Epithelial cell of alveolus of lung (primary cell): ENCODE measurements around the gene HEXB. TPM values are rescaled to one million over a fixed set of nuclear protein-coding genes. Genes with fewer than 3 reads are reported as not detected.

Experiments used
- total RNA-seq: library from RNA; depleted of rRNA; stranded (reverse); fragments of >200 nt; gene quantifications from 2 replicates; pipeline ENCODE4 v1.2.1, GENCODE V29; 2015

HEXB gene
- total RNA-seq, result 93.3 and 113 TPM in 2 replicates

DNA sequence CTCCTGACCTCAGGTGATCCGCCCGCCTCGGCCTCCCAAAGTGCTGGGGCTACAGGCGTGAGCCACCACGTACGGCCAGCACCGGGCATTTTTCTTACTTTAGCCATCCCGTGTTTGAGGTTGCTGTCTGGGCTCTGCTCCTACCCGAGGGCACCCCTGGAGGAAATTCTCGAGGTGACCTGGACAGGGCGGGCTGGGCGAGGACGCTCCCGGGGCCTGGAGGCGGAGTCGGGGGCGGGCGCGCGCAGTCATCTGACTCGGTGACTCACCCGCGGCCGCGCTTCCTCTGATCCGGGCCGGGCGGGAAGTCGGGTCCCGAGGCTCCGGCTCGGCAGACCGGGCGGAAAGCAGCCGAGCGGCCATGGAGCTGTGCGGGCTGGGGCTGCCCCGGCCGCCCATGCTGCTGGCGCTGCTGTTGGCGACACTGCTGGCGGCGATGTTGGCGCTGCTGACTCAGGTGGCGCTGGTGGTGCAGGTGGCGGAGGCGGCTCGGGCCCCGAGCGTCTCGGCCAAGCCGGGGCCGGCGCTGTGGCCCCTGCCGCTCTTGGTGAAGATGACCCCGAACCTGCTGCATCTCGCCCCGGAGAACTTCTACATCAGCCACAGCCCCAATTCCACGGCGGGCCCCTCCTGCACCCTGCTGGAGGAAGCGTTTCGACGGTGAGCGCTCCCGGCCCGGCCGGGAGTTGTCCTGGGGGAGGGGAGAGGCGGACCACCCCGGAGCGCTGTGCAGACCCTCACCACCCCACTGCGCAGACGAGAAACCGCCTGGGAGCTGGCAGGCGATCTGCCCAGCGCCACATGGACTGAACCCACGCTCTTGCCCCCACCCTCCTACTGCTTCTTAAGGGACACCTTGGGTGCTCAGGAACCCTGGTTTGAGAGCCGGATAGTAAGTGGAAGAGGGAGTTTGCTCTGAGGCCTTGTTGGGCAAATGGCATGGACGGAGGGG is at the start of gene HEXB:
TSS of gene HEXB (plus strand) at position 334 of the 952 bp plus-strand sequence. CDS start at position 362, 28 bp downstream.

DNA sequence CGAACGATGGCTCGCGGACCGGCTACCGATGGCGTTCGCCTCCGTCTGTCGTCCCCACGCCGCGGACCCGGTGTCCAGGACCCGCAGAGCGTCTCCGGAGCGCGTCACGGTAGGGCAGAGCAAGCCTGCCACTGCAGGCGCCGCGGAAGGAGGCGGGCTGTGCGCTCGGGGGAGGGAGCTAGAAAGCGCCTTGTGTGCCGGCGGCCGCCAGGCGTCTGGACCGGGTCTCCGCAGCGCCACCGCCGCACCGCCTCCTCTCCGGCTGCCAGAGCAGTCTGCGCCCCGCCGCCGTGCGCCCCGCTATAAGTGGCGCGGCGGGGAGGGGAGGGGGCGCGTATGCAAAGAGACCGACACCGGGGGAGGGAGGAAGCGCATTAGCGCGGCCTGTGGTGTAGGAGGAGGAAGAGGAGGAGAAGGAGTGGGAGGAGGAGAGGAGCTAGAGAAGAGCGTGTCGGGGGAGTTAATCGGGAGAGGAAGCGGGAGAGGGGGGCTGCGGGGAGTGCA is 44.5 kb upstream of the HEXB start, which contains the start of gene ENC1:
TSS of gene ENC1 (minus strand) at position 279 of the 504 bp plus-strand sequence. CDS start 4,243 bp downstream, outside the sequence.

DNA sequence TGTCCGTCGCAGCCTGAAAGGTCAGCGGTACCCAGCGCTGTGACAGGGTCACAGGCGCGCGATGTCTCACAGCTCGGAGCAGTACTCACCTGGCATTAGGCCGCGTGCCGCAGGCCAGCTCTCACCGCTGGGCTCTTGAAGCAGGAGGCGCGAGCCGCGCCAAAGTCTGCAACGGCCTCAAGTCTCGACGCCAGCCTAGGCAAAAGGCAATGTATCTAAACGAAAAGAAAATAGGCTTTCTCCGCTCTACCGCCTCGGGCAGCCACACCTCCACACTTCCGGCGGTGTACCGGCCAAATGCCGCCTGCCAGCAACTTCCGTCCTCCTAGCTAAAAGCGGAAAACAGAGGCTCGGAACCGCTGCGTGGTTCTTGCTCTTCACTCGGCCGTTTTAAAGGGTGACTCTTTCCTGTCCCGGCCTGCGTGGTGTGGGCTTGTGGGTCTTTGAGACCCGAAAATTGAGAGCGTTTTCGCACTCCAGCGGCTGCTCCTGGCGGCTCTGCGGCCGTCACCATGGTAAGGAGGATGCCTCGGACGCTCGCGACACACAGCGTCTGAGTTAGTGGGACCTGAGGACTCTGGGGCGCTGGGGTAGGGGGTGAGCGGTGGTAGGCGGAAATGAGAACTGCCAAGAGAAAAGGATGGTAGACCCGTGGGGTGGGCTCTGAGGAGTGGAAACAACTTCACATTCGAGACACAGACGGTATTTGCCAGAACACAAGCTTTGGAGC is 82.0 kb downstream of the HEXB start, which contains the start of the genes GFM2 and NSA2:
TSS of gene GFM2 (minus strand) at position 269 of the 730 bp plus-strand sequence. CDS start 3,375 bp downstream, outside the sequence.
TSS of gene NSA2 (plus strand) at position 401 of the 730 bp plus-strand sequence. CDS start at position 513, 112 bp downstream.

Other genes with a start within 250 kb of the HEXB start
- gene ENC1, start 44.5 kb upstream of the HEXB start, total RNA-seq, result 37.9 and 49.5 TPM in 2 replicates
- gene GFM2, start 81.9 kb downstream of the HEXB start, total RNA-seq, result 24.0 and 25.7 TPM in 2 replicates
- gene NSA2, start 82.0 kb downstream of the HEXB start, total RNA-seq, result 85.2 and 231 TPM in 2 replicates
- gene FAM169A, start 181.2 kb downstream of the HEXB start, total RNA-seq, result under 0.01 and 0.78 TPM in 2 replicates